HTR-8/SVneo (cell line): ENCODE data around the gene PRR14L.

Experiments used
- DNase-seq: peaks from one replicate; pipeline ENCODE4 v3.0.0; 2011; ENCODE audit warnings: low spot score, mixed read lengths; ENCODE audit not compliant: insufficient read length
- FAIRE-seq: peaks from 2 replicates; lab custom pipeline; 2011; peaks lifted over from hg19 to GRCh38; lab: Jason Lieb, UNC

PRR14L gene

DNA sequence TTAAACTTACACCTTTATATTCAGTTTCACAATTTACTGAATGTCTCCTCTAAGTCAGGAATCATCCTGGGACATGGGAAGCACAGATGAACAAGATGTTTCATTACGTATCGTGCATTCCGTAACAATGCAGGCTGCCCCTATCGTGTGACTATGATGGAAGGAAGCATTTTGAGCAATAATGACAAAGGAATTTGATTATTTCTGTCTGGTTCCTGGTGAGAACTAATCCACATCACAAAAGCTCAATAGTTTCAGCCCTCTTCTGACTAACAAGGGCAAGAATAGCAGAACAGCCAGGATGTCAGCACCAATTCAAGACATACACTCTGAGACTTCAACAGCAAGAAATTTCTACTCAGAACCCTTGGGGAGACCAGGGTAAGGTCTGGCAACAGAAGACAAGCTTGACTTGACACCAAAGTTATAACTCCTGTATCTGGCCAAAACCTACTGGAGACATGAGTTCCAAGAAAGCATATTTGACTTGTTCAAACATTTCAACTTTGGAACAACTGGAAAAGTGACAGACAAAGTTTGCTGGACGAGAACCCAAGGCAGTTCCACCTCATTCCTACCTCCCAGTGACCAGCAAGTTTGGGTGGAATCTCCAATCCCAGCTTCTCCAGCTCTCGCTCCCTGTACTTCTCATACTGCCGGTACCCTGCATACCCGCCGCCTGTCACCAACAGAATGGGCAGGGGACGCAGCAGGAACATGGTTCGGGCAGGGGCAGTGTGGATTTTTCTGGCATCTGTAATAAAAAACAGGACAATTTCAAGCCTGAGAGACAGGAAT, 102.2 kb downstream of the PRR14L start:
- DNase-seq (no peak), FAIRE-seq (no peak)

GRCh38 chr22:31647066-31647465, 102.9 kb downstream of the PRR14L start:
- no peak for DNase-seq
- FAIRE-seq: no peak

- peak; percentile 16 for FAIRE-seq
These were observed 103.5 kb downstream of the PRR14L start for GRCh38 chr22:31646186-31647019.

GRCh38 chr22:31639436-31640039, 110.4 kb downstream of the PRR14L start:
- no peak for DNase-seq
- no peak for FAIRE-seq

More at GRCh38 chr22:31646186-31647019, 103.5 kb downstream of the PRR14L start:
- peak; percentile 66 for DNase-seq

- no peak for FAIRE-seq
These were observed 111.9 kb downstream of the PRR14L start for GRCh38 chr22:31637891-31638618.

DNA sequence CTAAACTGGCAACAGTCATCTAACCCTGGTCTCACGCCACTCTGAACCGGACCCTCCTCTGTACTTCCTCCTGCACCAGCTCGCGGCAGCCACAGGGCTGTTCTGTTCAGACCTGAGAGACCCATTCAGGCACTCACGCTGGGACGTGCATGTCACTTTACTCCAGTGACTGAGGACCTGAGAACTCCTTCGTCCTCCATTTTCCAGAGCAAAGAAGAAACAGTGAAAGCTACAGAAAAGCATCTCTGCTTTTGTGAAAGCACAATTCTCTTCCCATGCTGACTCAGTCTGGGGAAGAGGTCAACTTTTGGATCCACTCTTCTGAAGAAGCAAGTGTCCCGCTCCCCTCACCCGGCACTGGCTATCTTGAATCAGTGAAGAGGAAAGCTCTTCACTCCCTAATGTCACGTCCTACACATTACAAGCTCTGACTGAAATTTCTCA, 112.5 kb downstream of the PRR14L start:
- no peak for DNase-seq
- no peak for FAIRE-seq

More at GRCh38 chr22:31637891-31638618, 111.9 kb downstream of the PRR14L start:
- no peak for DNase-seq

DNA sequence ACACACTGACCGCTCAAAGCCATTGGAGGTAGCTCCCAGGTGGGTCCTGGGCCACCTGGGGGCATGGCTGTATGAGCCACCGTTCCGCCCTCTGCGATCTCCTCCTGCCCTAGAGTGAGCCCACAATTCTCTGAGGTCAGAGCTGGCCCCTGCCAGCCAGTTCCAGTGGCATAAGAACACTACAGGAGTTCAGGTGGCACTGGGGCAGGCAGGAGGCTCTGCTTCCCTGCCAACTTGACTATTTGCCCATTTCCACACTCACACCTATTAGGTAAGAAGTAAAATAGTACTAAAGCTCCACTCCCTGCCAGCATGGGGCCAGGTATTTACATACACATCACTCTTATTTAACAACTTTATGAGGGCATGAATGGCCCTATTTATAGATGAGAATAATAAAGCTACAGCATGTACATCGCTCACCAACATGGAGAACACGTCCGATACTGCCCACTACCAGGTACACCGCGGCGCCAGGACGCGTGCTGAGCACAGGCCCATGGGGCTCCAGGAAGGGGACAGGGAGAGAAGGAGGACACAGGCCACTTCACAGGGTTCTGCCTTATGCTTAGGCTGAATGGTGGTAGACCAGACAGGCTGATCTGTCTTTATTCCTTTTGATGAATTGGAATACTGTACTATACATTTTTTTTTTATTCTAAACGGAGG, 114.2 kb downstream of the PRR14L start:
- FAIRE-seq: no peak

GRCh38 chr22:31631436-31631835, 118.5 kb downstream of the PRR14L start:
- no peak for DNase-seq
- FAIRE-seq: no peak

More for the DNA sequence above, 114.2 kb downstream of the PRR14L start:
- DNase-seq: no peak
